Measurements from ENCODE around the gene USP15.

Gene USP15

GRCh38 chr12:62299617-62300016 is 39.4 kb downstream of the USP15 start:
- no peak for TF ChIP-seq CTCF (IDR thresholded peaks at IDR 0.05; ENCODE audit: insufficient read depth, low read depth, low read length, missing control alignments)
- no peak overlapping the region for H3K4me3 ChIP-seq (ENCODE audit: low read depth, low read length)
- DNase-seq (ENCODE audit: low read depth): no peak

GRCh38 chr12:62301080-62301798 is 41.0 kb downstream of the USP15 start:
- no peak overlapping the region for H3K4me3 ChIP-seq (ENCODE audit: low read depth, low read length)
- TF ChIP-seq CTCF (IDR thresholded peaks at IDR 0.05; ENCODE audit: insufficient read depth, low read depth, low read length, missing control alignments): no peak
- DNase-seq (ENCODE audit: low read depth): no peak

- no peak overlapping the region for H3K4me3 ChIP-seq (ENCODE audit: low read depth, low read length)
- no peak for TF ChIP-seq CTCF (IDR thresholded peaks at IDR 0.05; ENCODE audit: insufficient read depth, low read depth, low read length, missing control alignments)
- no peak for DNase-seq (ENCODE audit: low read depth)
These were observed 41.6 kb downstream of the USP15 start for GRCh38 chr12:62301799-62302133.

- no peak overlapping the region for H3K4me3 ChIP-seq (ENCODE audit: low read depth, low read length)
- TF ChIP-seq CTCF (IDR thresholded peaks at IDR 0.05; ENCODE audit: insufficient read depth, low read depth, low read length, missing control alignments): no peak
- no peak for DNase-seq (ENCODE audit: low read depth)
These were observed 44.4 kb downstream of the USP15 start for GRCh38 chr12:62304560-62304959.

GRCh38 chr12:62305778-62306177 is 45.6 kb downstream of the USP15 start:
- no peak overlapping the region for H3K4me3 ChIP-seq (ENCODE audit: low read depth, low read length)
- TF ChIP-seq CTCF (IDR thresholded peaks at IDR 0.05; ENCODE audit: insufficient read depth, low read depth, low read length, missing control alignments): no peak
- DNase-seq (ENCODE audit: low read depth): no peak

GRCh38 chr12:62306569-62307530 is 46.6 kb downstream of the USP15 start:
- DNase-seq (ENCODE audit: low read depth): no peak
- no peak for TF ChIP-seq CTCF (IDR thresholded peaks at IDR 0.05; ENCODE audit: insufficient read depth, low read depth, low read length, missing control alignments)
- no peak overlapping the region for H3K4me3 ChIP-seq (ENCODE audit: low read depth, low read length)
